ENCODE measurements around the gene PDRG1. TPM values are rescaled to one million over a fixed set of nuclear protein-coding genes. Genes with fewer than 3 reads are reported as not detected.

PDRG1 gene
- total RNA-seq, 2 experiments from 2014 or later, result 19.9 to 20.4 TPM

DNA sequence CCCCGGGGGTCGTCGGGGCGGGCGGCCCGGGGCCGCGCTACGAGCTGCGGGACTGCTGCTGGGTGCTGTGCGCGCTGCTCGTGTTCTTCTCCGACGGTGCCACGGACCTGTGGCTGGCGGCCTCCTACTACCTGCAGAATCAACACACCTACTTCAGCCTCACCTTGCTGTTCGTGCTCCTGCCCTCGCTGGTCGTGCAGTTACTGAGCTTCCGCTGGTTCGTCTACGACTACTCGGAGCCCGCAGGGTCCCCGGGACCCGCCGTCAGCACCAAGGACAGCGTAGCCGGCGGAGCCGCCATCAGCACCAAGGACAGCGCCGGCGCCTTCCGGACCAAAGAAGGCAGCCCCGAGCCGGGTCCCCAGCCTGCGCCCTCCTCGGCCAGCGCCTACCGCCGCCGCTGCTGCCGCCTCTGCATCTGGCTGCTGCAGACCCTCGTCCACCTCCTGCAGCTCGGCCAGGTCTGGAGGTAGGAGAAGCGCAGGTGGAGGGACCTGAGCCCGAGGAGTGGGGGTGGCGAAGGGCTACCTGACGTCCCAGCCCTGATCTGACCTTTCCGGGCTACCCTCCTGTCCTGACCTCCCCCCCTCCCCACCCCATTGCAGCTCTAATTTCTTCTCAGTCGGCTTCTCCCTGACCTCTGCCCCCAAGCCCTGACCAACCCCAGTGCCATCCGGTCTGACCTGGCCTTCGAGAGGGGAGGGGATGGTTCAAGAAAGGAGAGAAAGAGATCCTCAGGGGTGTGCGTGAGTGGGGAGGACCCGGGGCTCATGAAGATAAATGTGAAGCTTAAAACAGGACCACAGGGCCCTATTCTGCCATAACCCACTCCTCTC, 16.7 kb upstream of the PDRG1 start:
- ChIA-PET POLR2A (interaction anchor here (0.9 kb wide), 1 partner anchor 16 kb away, joined by 3 read pairs; no protein-coding TSS in a partner anchor), CTCF (interaction anchor here (0.6 to 1.3 kb wide), 3 partner anchors 16 to 233 kb away, joined by 3 read pairs; partner anchors contain the start of gene PDRG1)

DNA sequence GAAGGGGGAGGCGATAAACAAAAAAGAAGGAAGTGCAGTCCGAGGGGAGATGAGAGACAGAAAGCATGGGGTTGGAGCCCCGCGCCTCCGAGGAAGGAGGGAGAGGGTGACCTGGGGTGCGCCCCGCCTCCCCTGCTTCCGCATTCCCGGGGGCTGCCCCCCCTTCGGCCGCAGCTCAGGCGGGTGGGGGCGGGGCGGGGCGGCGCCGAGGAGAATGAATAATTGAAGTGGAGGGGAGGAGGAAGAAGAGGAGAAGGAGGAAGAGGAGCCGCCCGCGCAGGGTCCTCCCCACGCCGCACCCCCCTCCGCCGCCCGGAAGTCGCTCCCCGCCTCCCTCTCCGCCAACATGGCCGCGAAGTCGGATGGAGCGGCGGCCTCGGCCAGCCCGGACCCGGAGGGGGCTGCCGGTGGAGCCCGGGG, 16.0 kb upstream of the PDRG1 start, which contains the start of gene XKR7:
Gene XKR7 (plus strand): TSS at position 322 of the 420 bp plus-strand sequence. CDS start 25 bp downstream, at position 347.
- CTCF ChIA-PET, result interaction anchor here (1.3 kb wide), 1 partner anchor 16 kb away, joined by 5 read pairs; the partner anchor contains the start of gene PDRG1
- POLR2A ChIA-PET, result no interaction called here

DNA sequence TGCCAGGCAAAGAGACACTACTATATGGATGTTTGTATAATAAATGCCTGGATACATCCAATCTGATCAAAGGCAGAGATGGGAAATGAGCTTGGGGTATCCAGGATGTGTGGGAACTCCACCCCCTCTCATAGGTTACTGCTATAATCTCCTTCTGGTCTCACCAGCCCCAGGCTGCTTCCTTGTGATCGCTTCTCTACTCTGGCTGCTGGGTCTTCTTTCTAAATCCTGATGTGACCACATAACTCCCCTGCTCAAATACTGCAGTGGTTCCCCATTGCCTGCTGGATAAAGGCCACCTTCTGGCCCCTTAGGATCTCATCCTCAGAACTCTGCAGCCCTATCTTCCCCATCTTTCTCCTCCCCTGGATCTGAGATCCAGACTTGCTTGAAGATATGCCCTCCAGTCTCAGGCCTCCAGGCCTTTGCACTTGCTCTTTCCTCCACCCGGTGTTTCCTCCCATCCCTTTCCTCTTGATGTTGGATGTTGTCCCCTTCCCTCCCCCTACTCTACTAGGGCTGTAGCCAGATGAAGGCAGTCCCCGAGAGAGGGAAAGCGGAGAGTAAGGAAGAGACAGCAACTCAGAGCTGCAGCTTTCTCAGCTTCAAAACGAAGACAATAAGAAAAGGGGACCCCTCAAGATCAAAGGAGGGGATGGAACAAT, 15.3 kb upstream of the PDRG1 start:
- ChIA-PET POLR2A (no interaction called here), CTCF (interaction anchor here (0.9 to 1.3 kb wide), 2 partner anchors 13 to 15 kb away, joined by 3 to 5 read pairs; partner anchors contain the start of gene PDRG1)

DNA sequence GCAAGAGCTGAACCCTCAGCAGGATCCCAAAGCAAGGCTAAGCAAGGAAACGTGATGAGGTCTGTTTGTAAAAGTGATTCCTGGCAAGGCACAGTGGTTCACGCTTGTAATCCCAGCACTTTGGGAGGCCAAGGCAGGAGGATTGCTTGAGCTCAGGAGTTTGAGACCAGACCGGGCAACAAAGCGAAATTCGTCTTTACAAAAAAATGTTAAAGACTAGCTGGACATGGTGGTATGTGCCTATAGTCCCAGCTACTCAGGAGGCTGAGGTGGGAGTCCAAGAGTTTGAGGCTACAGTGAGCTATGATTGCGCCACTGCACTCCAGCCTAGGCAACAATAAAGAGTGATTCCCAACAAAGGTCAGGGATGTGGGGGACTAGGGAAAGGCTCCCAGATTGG, 12.0 kb upstream of the PDRG1 start:
- POLR2A ChIA-PET, result no interaction called here
- CTCF ChIA-PET, result no interaction called here

DNA sequence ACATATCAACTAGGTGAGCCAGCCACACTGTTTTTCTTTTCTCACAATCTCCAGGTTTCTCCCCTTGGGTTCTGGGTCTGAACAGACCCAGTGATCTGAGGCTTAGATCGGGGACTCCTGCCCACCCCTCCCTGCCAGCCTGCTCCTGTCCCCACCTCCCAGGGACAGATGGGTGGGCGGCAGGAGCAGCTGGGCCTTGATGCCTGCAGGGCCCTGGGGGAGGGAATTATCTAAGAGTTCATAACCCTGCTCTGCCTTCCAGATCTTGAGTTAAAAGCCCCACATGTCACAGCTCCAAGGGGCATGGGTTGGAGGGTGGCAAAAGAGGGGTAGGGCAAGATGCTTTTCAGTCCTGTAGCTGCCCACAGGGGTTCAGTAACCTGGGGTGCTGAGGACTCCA, 10.9 kb upstream of the PDRG1 start:
- POLR2A ChIA-PET, result no interaction called here

DNA sequence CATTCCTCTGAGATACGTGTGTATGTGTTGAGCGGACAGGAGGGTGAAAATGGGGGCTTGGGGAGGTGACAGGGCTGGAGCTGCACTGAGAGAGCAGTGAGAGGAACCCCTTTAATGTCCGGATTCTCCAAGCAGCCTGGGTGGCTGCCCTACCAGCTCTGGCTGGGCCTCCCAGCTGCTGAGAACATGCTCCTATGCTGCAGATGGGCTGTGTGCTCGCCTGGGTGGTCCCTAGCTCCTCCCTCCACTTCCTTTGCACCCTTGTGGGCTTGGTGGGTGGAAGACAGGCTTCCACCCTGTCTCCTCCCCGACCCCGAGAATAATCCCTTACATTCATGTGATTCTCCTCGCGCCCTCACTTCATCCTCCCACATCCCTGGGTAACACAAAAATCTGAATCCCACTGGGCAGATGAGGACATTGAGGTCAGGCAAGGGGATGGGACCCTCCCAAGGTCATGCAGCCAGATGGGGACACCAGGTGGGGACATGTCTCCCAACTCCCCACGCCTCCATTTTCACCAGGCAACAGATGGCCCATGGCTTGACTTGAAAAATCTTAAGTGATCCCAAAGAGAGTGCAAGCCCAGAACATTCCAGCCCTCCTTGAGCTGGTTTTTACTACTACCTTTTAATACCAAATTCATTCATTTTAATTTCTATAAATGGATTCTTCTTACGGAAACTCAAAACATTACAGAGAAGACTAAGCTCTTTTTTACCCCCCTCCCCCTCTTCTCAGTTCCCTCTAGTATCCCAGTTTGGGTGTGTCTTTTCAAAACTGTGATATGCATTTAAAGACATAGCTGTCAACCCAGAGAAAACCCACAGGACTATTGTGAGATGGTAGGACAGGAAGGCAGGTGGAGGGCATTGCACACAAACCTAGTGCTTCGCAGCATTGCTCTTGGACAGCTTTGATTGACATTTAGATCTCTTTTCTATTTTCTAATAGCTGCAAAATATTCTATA, 5.0 kb upstream of the PDRG1 start:
- ChIA-PET POLR2A (no interaction called here), CTCF (interaction anchor here (0.8 to 1.1 kb wide), 3 partner anchors 96 to 110 kb away, joined by 3 to 4 read pairs (median 4); no protein-coding TSS in a partner anchor)

More for the DNA sequence above, 10.9 kb upstream of the PDRG1 start:
- CTCF ChIA-PET, result no interaction called here

DNA sequence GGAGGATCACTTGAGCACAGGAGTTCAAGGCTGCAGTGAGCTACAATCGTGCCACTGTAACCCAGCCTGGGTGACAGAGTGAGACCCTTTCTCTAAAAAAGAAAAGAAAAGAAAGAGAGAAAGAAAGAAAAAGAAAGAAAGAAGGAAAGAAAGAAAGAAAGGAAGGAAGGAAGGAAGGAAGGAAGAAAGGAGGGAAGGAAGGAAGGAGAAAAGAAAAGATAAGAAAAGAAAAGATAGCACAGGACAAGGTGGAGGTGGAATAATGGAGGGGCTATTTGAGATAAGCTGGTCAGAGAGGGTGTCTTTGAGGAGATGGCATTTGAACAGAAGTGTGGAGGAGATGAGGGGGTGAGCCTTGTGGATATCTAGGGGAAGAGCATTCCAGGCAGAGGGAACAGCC, 2.7 kb upstream of the PDRG1 start:
- CTCF ChIA-PET, result interaction anchor here (1.0 to 4.9 kb wide), 3 partner anchors 12 to 103 kb away, joined by 3 to 35 read pairs (median 3); no protein-coding TSS in a partner anchor

DNA sequence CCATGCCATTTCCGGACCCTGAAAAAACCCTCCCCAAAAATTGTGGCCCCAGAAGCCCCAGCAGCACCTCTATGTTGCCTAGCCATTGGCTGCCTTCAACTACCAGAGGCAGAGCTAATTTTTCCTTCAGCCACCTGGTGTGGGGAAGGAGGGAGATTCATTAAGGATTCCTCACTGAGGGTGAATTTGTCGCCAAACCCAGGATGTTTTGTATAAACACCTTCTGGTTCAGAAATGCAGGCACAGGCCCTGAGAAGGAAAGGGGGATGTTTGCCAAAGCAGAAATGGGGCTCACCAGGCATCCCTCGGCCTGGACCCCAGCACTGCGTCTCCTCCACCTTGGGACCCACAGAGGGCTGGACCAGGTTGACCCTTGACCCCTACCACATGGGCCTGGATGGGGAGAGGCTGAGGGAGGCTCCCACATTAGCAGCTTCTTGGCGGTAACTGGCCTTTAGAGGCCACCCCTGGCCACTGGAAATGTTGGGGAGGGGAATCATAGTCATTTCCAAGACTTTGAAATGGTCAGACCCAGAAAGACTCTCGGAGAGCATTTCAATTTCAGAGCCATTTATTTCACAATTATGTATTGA, 1.8 kb upstream of the PDRG1 start:
- POLR2A ChIA-PET, result no interaction called here
- CTCF ChIA-PET, result interaction anchor here (1.4 to 4.9 kb wide), 3 partner anchors 79 to 102 kb away, joined by 4 to 35 read pairs (median 5); no protein-coding TSS in a partner anchor

More for the DNA sequence above, 2.7 kb upstream of the PDRG1 start:
- POLR2A ChIA-PET, result no interaction called here

DNA sequence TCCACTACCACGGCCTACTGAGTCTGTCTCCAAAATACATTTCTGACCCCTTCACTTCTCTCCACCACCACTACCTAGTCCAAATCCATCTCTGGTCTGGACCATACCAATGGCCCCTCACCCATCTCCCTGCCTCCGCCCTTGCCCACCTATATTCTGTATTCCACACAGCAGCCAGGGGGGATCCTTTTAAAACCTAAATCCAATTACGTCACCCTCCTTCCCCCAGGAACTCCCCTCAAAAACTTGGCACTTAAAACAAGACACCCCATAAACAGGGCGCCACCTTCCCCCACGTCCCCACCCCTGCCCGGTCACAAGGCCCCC, 680 bp downstream of the PDRG1 start:
- CTCF ChIA-PET, result interaction anchor here (0.6 to 4.9 kb wide), 8 partner anchors 15 to 338 kb away, joined by 3 to 35 read pairs (median 4); partner anchors contain the start of gene TM9SF4

DNA sequence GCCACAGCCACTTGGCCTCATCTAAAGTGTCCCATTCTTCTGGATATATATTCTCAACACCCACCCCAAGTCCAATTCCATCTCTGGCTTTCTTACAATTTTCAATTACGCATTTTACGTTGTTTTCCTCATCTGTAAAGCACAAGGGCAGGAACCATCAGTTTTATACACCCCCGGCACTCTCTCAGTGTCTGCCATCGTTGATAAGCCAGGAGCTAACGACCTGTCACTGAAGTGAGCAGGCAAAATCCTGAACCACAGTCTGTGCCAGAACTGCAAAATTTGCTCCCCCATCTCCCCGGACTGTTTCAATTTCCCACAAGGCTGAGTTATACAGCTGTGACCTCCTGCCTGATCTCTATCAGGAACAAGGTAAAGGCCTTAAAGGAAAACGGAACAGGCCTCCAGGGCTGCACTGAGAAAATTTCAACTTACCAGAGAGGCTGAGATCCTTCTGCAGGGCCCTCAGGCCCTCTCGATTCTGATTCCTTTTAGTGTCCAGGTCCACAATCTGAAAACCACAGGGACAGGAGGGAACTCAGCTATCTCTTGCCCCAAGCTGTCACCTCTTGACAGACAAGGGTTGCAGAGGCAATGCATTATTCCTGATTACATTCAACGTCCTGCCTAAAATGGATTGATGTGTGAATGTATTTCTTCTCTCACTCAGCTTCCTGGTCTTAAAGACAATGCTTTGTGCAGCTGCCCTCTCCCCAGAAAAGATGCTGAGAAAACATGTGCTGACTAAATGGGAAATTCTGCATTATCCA, 1.8 kb downstream of the PDRG1 start:
- CTCF ChIA-PET, result interaction anchor here (1.0 to 4.9 kb wide), 3 partner anchors 81 to 159 kb away, joined by 3 to 35 read pairs (median 5); partner anchors contain the start of gene TM9SF4
- POLR2A ChIA-PET, result no interaction called here

More for the DNA sequence above, 680 bp downstream of the PDRG1 start:
- POLR2A ChIA-PET, result interaction anchor here (1.0 kb wide), 1 partner anchor 71 kb away, joined by 3 read pairs; no protein-coding TSS in a partner anchor

DNA sequence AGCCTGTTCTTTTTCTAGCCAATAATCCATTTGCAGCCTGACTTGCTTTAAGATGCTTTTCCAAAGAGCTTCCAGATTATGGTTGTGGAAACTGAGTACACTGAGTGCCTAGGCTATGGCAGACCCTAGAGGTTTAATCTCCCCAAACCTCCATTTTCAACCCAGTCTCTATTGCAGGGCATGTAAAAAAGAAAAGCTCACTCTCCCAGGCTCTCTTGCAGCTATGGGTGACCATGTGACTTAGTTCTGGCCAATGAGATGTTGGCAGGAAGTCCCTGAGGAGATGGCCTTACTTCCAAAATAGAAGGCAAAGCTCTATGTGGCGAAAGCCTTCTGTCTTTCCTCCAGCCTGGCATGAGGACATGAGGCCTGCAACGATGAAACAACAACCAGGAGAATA, 3.8 kb downstream of the PDRG1 start:
- CTCF ChIA-PET, result interaction anchor here (1.0 to 1.9 kb wide), 3 partner anchors 83 to 95 kb away, joined by 4 to 7 read pairs (median 5); no protein-coding TSS in a partner anchor
- POLR2A ChIA-PET, result no interaction called here

DNA sequence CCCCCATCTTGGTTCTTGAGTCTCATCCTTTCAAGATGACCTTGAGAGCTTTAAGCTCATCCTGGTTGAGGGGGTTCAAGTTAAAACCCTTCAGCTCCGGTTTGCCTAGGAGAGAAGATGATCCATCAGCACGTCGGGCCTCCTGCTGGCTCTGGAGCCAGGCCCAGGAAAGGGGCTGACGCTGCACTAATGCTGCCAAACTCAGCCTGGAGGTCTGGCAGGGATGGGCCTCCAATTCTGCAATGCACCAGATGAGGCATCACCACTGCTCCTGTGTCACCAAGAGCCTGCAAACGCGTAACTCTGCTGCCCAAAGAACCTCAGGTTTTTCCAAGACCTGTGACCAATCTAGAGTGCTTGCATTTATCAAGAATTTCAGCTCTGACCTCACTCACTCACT, 6.1 kb downstream of the PDRG1 start:
- CTCF ChIA-PET, result interaction anchor here (0.6 to 1.7 kb wide), 2 partner anchors 8 to 79 kb away, joined by 4 to 6 read pairs; no protein-coding TSS in a partner anchor
- POLR2A ChIA-PET, result no interaction called here

DNA sequence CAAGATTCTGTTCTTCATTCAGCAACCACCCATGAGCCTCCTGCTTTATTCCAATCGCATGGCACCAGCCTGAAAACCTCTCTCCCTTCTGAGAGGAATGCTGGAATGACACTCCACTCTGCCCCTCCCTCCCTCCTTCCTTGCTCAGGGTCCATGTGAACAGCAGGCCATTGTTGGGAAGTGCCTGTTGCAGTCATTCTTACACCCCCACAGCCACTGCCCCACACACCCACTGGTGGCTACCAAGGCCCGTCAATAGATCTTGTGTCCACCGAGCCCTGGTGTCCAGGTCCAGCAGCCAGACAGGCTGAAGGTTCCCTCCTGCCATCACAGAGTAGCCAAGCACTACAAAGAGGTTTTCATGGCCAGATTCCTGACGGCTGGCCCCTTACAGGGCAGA, 6.5 kb downstream of the PDRG1 start:
- ChIA-PET POLR2A (no interaction called here), CTCF (interaction anchor here (0.6 kb wide), 1 partner anchor 78 kb away, joined by 6 read pairs; no protein-coding TSS in a partner anchor)

DNA sequence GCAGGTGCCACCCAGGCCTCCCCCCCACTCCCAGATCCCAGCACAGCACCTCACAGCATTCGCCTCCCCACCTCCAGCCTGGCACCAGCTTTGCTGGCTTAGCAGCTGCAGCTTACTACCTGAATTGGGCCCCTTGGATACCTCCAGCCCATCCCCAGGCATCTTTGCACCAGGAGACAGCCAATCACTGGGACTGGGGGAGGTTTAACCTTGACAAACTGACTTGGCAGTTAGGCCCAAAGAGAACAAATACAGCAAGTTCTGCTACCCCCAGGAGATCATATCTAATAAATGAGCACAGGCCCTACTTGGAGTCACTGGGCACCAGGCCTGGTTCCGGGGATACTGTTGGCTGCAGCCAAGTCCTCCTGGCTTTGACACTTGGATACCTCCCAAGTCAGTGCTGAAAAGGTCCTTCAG, 8.8 kb downstream of the PDRG1 start:
- POLR2A ChIA-PET, result no interaction called here
- CTCF ChIA-PET, result no interaction called here

DNA sequence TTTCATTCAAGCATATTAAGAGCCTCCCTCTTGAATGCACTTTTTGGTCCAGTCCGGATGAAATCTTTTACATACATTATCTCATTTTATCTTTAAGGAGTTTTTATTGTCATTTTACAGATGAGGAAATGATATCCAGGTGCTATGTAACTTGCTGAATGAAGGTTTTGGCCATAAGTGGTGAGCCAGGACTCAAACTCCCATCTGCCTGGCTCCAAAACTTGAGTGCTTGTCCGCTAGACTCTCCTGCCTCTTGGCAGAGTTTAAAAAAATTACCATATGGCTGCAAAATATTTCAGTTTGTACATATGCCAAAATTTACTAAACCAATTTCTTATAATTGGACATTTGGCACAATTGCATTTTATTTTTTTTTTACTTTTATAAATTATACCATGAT, 12.2 kb downstream of the PDRG1 start:
- ChIA-PET CTCF (no interaction called here), POLR2A (no interaction called here)

DNA sequence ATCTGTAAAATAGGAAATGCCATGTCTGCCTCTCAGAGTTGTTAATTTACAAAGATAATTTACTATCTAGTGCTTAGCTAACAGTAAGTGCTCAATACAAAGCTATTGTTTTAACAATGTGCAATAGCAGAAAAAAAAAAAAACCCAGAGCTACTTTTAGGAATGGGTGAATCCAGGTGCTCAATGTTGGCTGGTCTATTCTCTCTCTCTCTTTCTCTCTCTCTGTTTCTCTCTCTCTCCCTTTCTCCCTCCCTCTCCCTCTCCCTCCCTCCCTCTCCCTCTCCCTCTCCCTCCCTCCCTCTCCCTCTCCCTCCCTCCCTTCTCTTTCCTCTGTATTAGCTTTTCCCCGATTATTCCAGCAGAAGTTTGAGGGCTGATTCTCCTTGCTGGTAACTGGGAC, 14.0 kb downstream of the PDRG1 start:
- CTCF ChIA-PET, result interaction anchor here (0.7 to 0.8 kb wide), 2 partner anchors 9 to 115 kb away, joined by 3 to 4 read pairs; no protein-coding TSS in a partner anchor
- POLR2A ChIA-PET, result no interaction called here

DNA sequence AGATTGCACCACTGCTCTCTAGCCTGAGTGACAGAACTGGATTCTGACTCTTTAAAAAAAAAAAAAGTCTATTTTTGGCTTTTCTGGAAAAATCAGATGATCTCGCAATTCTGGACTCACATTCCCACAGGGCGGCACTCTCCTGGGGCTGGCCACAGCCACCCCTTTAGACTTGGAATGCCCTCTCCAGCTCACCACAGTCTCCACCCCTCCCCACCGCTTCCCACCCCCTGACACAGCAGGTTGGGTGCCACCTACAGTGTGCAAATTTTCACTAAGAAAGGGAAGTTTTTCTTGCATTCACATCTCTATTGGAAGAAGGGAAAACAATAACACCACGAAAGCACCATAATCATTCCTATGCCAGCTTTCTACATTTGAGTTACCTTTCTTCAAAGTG, 15.4 kb downstream of the PDRG1 start:
- CTCF ChIA-PET, result interaction anchor here (0.7 to 1.3 kb wide), 3 partner anchors 15 to 55 kb away, joined by 3 read pairs; partner anchors contain the start of gene PDRG1

More for the DNA sequence above, 15.4 kb downstream of the PDRG1 start:
- POLR2A ChIA-PET, result no interaction called here
